Endothelial cell of umbilical vein (primary cell): ENCODE data around the gene BTN3A1. TPM values are rescaled to one million over a fixed set of nuclear protein-coding genes. Genes with fewer than 3 reads are reported as not detected.
A peak's percentile ranks its signal among the peaks of the same experiment; 100 is the strongest.

Experiments used
- BruUV-seq: library from RNA; stranded (reverse); fragments of 400-500 nt; replicated peaks from 2 replicates; lab custom pipeline; 2021; lab: Mats Ljungman, UMichigan
- CTCF ChIA-PET: fragments of 300-600, 350-600 bp; sonication (Branson Sonifier 250); formaldehyde crosslinking; loops from one replicate; lab custom pipeline; 2021; ENCODE audit warnings: antibody characterized with exemption, inconsistent platforms; lab: Charles Lee
- POLR2A ChIA-PET: fragments of 300-600, 350-600 bp; sonication (Branson Sonifier 250); formaldehyde crosslinking; loops from one replicate; lab custom pipeline; 2021; ENCODE audit warnings: antibody characterized with exemption, inconsistent platforms; lab: Charles Lee
- DNase-seq: peaks from one replicate; pipeline ENCODE4 v3.0.0-alpha.2; 2011; ENCODE audit warnings: low read depth, low spot score
- FAIRE-seq: peaks from 2 replicates; lab custom pipeline; 2011; peaks lifted over from hg19 to GRCh38; lab: Jason Lieb, UNC
- H2AFZ ChIP-seq: 2 replicates; pipeline ENCODE4 v1.6.0; 2012; ENCODE audit warnings: low read depth, low read length, control low read depth, inconsistent platforms
- H3K27ac ChIP-seq: 2 replicates; pipeline ENCODE4 v1.5.1; 2011; ENCODE audit warnings: low read depth, mild to moderate bottlenecking, control low read depth, low read length, moderate library complexity; ENCODE audit not compliant: insufficient read depth
- H3K27me3 ChIP-seq, 2 experiments: 2 replicates each; pipeline versions ENCODE4 v1.6.0 to v1.6.1; 2011; ENCODE audit warnings: low read length in 2 of 2, mixed read lengths in 1 of 2; ENCODE audit not compliant: control insufficient read depth in 2 of 2, insufficient read depth in 2 of 2
- H3K36me3 ChIP-seq, 2 experiments: 2 replicates in 1 of 2; 3 replicates in 1 of 2; pipeline ENCODE4 v1.5.1; 2011; ENCODE audit warnings: low read length in 2 of 2, mild to moderate bottlenecking in 1 of 2, moderate library complexity in 1 of 2; ENCODE audit not compliant: control insufficient read depth in 2 of 2, insufficient read depth in 2 of 2; ENCODE audit errors: extremely low read depth in 1 of 2
- H3K4me1 ChIP-seq: 3 replicates; pipeline ENCODE4 v1.5.1; 2011; ENCODE audit warnings: mild to moderate bottlenecking, low read length; ENCODE audit not compliant: control insufficient read depth, insufficient read depth; ENCODE audit errors: extremely low read depth
- H3K4me2 ChIP-seq: 2 replicates; pipeline ENCODE4 v1.6.1; 2011; ENCODE audit warnings: low read length, control low read depth, mixed read lengths; ENCODE audit not compliant: insufficient read depth
- H3K4me3 ChIP-seq, 3 experiments: fragments of 200-600 bp in 1 of 3; sonication (generic), shearing (Covaris generic) in 1 of 3; replicated peaks in 1 of 3; 2 replicates each; pipeline ENCODE4 v1.5.1; 2011 to 2016; ENCODE audit warnings: control low read depth in 3 of 3, low read length in 3 of 3, mild to moderate bottlenecking in 2 of 3, inconsistent platforms in 1 of 3, low read depth in 1 of 3, moderate library complexity in 1 of 3; ENCODE audit not compliant: insufficient read depth in 1 of 3
- H3K79me2 ChIP-seq: 2 replicates; pipeline ENCODE4 v1.6.0; 2012; ENCODE audit warnings: low read length, inconsistent platforms; ENCODE audit not compliant: control insufficient read depth, insufficient read depth
- H3K9ac ChIP-seq: replicated peaks from 2 replicates; pipeline ENCODE3; 2011; ENCODE audit warnings: low read length, control low read depth; ENCODE audit not compliant: insufficient read depth; ENCODE audit errors: extremely low read depth
- H3K9me1 ChIP-seq: replicated peaks from 3 replicates; pipeline ENCODE4 v1.6.0; 2011; ENCODE audit warnings: mild to moderate bottlenecking, low read length; ENCODE audit not compliant: control insufficient read depth, insufficient read depth; ENCODE audit errors: extremely low read depth
- H3K9me3 ChIP-seq: replicated peaks from 2 replicates; pipeline ENCODE4 v1.5.1; 2012; ENCODE audit warnings: low read length, inconsistent platforms; ENCODE audit not compliant: control insufficient read depth, insufficient read depth
- H4K20me1 ChIP-seq: replicated peaks from 2 replicates; pipeline ENCODE3; 2011; ENCODE audit warnings: mild to moderate bottlenecking, low read length; ENCODE audit not compliant: control insufficient read depth, insufficient read depth; ENCODE audit errors: extremely low read depth
- CTCF ChIP-seq, 2 donors: IDR thresholded peaks; 1 replicate in 1 of 2; 2 replicates in 1 of 2; pipeline ENCODE4 v1.5.1; 2011; ENCODE audit warnings: low read length in 2 of 2, mild to moderate bottlenecking in 2 of 2, moderate library complexity in 2 of 2, control low read depth in 1 of 2, inconsistent platforms in 1 of 2, low read depth in 1 of 2; ENCODE audit not compliant: insufficient read depth in 1 of 2; ENCODE audit errors: extremely low read depth in 1 of 2
- EZH2 ChIP-seq: IDR thresholded peaks from 2 replicates; pipeline ENCODE4 v1.6.1; 2012; ENCODE audit warnings: borderline replicate concordance, low read depth, mild to moderate bottlenecking, moderate library complexity, low read length, inconsistent platforms; ENCODE audit not compliant: severe bottlenecking
- FOS ChIP-seq: IDR thresholded peaks from 2 replicates; pipeline ENCODE4 v1.6.1; 2011; ENCODE audit warnings: mild to moderate bottlenecking, low read length, moderate library complexity, borderline replicate concordance; ENCODE audit not compliant: insufficient read depth
- GATA2 ChIP-seq: IDR thresholded peaks from 2 replicates; pipeline ENCODE4 v1.7.0; 2011; ENCODE audit warnings: low read depth, mild to moderate bottlenecking, moderate library complexity, mixed read lengths, low read length; ENCODE audit not compliant: insufficient read length, insufficient read depth
- JUN ChIP-seq: IDR thresholded peaks from 2 replicates; pipeline ENCODE4 v1.6.1; 2011; ENCODE audit warnings: borderline replicate concordance, low read depth; ENCODE audit not compliant: insufficient read length, insufficient read depth
- MAX ChIP-seq: IDR thresholded peaks from 2 replicates; pipeline ENCODE4 v1.6.1; 2011; ENCODE audit not compliant: insufficient read depth, insufficient read length
- MYC ChIP-seq: IDR thresholded peaks from one replicate; pipeline ENCODE4 v1.6.1; 2011; ENCODE audit warnings: mild to moderate bottlenecking, low read depth, low read length
- POLR2A ChIP-seq: IDR thresholded peaks from 2 replicates; pipeline ENCODE4 v1.6.1; 2012; ENCODE audit warnings: low read depth, mild to moderate bottlenecking, control low read depth, low read length
- POLR2AphosphoS5 ChIP-seq: IDR thresholded peaks from 2 replicates; pipeline ENCODE4 v1.6.1; 2012; ENCODE audit warnings: low read depth, mild to moderate bottlenecking, control low read depth, low read length, moderate library complexity; ENCODE audit not compliant: insufficient read depth
- dilution Hi-C: fragments of 300-500 bp; cut with MboI; formaldehyde crosslinking; loops from one replicate; pipeline ENCODE4 v1.15.0; 2019; ENCODE audit warnings: low sequenced_read_pairs; ENCODE audit not compliant: extremely low pct_ligation_motif_present
- intact Hi-C: fragments of 100-400 bp; cut with micrococcal nuclease; formaldehyde crosslinking; loops from one replicate; pipeline ENCODE4 v1.10.0; 2022
- polyA plus RNA-seq, 4 experiments: library from polyadenylated mRNA; depleted of rRNA in 3 of 4; stranded (reverse) in 3 of 4; unstranded in 1 of 4; fragments of >200 nt; gene quantifications; 2 replicates each; pipeline versions ENCODE4 v1.2.1 to v1.2.3, GENCODE V29; 2011 to 2012; ENCODE audit warnings: missing spikeins in 1 of 4
- total RNA-seq: library from RNA; stranded (reverse); gene quantifications from 2 replicates; pipeline ENCODE4 v1.2.3, GENCODE V29; 2021

BTN3A1 gene
- total and polyA plus RNA-seq, 2 donors (not counting 3 experiments of a cell fraction or from before 2014, with no cell fraction given) = 7.6 to 12.1 TPM

GRCh38 chr6:26422329-26422728 is 20.3 kb downstream of the BTN3A1 start:
- H3K4me3 ChIP-seq = peak overlapping the region in 2 of 3 experiments; percentile 66 to 75
- ChIA-PET CTCF (no interaction called here), POLR2A (no interaction called here)
- H3K4me2 ChIP-seq = peak overlapping the region; percentile 42
- FAIRE-seq (no peak), DNase-seq (no peak)
- intact Hi-C loops = loop anchor here (5.0 kb wide), 1 partner anchor 110 kb away; no protein-coding TSS in a partner anchor
- TF ChIP-seq JUN (no peak), POLR2AphosphoS5 (no peak), MAX (no peak), MYC (no peak), GATA2 (no peak), FOS (no peak), CTCF (IDR thresholded peaks at IDR 0.05; ENCODE audit: extremely low read depth in 1 of 2, insufficient read depth in 1 of 2, low read depth in 1 of 2, low read length in 2 of 2) (no peak), EZH2 (no peak), POLR2A (no peak)
- peaks cover 6% of the 10 kb centered on the region for H3K4me1 ChIP-seq
- no TSS peak for BruUV-seq
- dilution Hi-C loops = no loop called here
- no peaks in the 10 kb centered on the region for H4K20me1 ChIP-seq
- no peak overlapping the region for H2AFZ ChIP-seq
- no peaks in the 10 kb centered on the region for H3K9me1 ChIP-seq
- no peaks in the 10 kb centered on the region for H3K27me3 ChIP-seq
- H3K79me2 ChIP-seq = peaks cover 2% of the 10 kb centered on the region
- H3K27ac ChIP-seq = no peak overlapping the region
- H3K9ac ChIP-seq = no peak overlapping the region
- H3K36me3 ChIP-seq = peaks cover 0 to 11% of the 10 kb centered on the region in 2 experiments
- no peaks in the 10 kb centered on the region for H3K9me3 ChIP-seq
